HepG2 (cell line): ENCODE results near the gene C9orf43. TPM values are rescaled to one million over a fixed set of nuclear protein-coding genes. Genes with fewer than 3 reads are reported as not detected.

Source experiments
- CHD4 ChIP-seq: fragments of 200-600 bp; sonication (generic); IDR thresholded peaks from 2 replicates; pipeline ENCODE4 v1.7.0; 2017; ENCODE audit warnings: mild to moderate bottlenecking, low read length, borderline replicate concordance
- FOSL2 ChIP-seq: sonication (generic); formaldehyde crosslinking; IDR thresholded peaks from 2 replicates; pipeline ENCODE4 v1.4.0; 2020; ENCODE audit warnings: missing genetic modification reagents
- GATAD2A ChIP-seq: IDR thresholded peaks from 2 replicates; pipeline ENCODE4 v1.6.1; 2016
- HES4 ChIP-seq: sonication (generic); formaldehyde crosslinking; IDR thresholded peaks from 2 replicates; pipeline ENCODE4 v1.9.0; 2021; ENCODE audit warnings: mild to moderate bottlenecking, missing genetic modification reagents, borderline replicate concordance
- KLF16 ChIP-seq, 2 experiments: sonication (generic) in 1 of 2; formaldehyde crosslinking in 1 of 2; IDR thresholded peaks; 2 replicates each; pipeline versions ENCODE4 v1.6.1 to v1.8.0; 2016 to 2023; ENCODE audit warnings: missing genetic modification reagents in 2 of 2, missing compliant biosample characterization in 1 of 2
- KLF9 ChIP-seq: IDR thresholded peaks from 2 replicates; pipeline ENCODE4 v1.6.1; 2016; ENCODE audit warnings: low read depth
- MAFF ChIP-seq: IDR thresholded peaks from 2 replicates; pipeline ENCODE4 v1.6.1; 2011; ENCODE audit warnings: low read depth, low read length, improper control_type of control experiment
- PHF21A ChIP-seq: sonication (generic); formaldehyde crosslinking; IDR thresholded peaks from 2 replicates; pipeline ENCODE4 v1.5.0; 2020; ENCODE audit warnings: mild to moderate bottlenecking, missing genetic modification reagents
- PPARG ChIP-seq: conservative IDR thresholded peaks from 2 replicates; pipeline ENCODE4 v1.6.1; 2016; ENCODE audit warnings: missing biosample characterization, missing genetic modification reagents
- RCOR2 ChIP-seq: IDR thresholded peaks from 2 replicates; pipeline ENCODE4 v1.6.1; 2016; ENCODE audit warnings: missing biosample characterization, missing genetic modification reagents
- TARDBP ChIP-seq: sonication (generic); formaldehyde crosslinking; IDR thresholded peaks from 2 replicates; pipeline ENCODE4 v1.8.0; 2022; ENCODE audit warnings: mild to moderate bottlenecking, missing genetic modification reagents
- ZC3H13 ChIP-seq: sonication (generic); formaldehyde crosslinking; IDR thresholded peaks from 2 replicates; pipeline ENCODE4 v1.8.1; 2023; ENCODE audit warnings: mild to moderate bottlenecking, missing genetic modification reagents, moderate library complexity
- ZFP36L2 ChIP-seq: sonication (generic); formaldehyde crosslinking; IDR thresholded peaks from 2 replicates; pipeline ENCODE4 v1.4.0; 2020; ENCODE audit warnings: missing genetic modification reagents
- ZNF292 ChIP-seq: sonication (generic); formaldehyde crosslinking; IDR thresholded peaks from 2 replicates; pipeline ENCODE4 v1.8.1; 2022; ENCODE audit warnings: mild to moderate bottlenecking, low read depth, missing genetic modification reagents, borderline replicate concordance
- ZNF331 ChIP-seq: sonication (generic); formaldehyde crosslinking; IDR thresholded peaks from 2 replicates; pipeline ENCODE4 v1.4.0; 2020; ENCODE audit warnings: missing genetic modification reagents
- ZNF335 ChIP-seq: sonication (generic); formaldehyde crosslinking; IDR thresholded peaks from 2 replicates; pipeline ENCODE4 v1.4.0; 2020; ENCODE audit warnings: missing genetic modification reagents
- ZNF354B ChIP-seq: sonication (generic); formaldehyde crosslinking; IDR thresholded peaks from 2 replicates; pipeline ENCODE4 v1.8.0; 2022; ENCODE audit warnings: mild to moderate bottlenecking, missing genetic modification reagents
- ZNF564 ChIP-seq: sonication (generic); formaldehyde crosslinking; IDR thresholded peaks from 2 replicates; pipeline ENCODE4 v1.8.1; 2023; ENCODE audit warnings: mild to moderate bottlenecking, missing genetic modification reagents
- ZSCAN9 ChIP-seq: IDR thresholded peaks from 2 replicates; pipeline ENCODE4 v1.6.1; 2016; ENCODE audit warnings: borderline replicate concordance
- polyA plus RNA-seq, 8 experiments: library from polyadenylated mRNA; depleted of rRNA in 3 of 8; stranded (reverse) in 7 of 8; unstranded in 1 of 8; fragments of >200 nt; fragmentation: Illumina TruSeq in 4 of 8; extraction: Trizol in 4 of 8; gene quantifications; 2 replicates each; pipeline versions ENCODE4 v1.2.1 to v1.2.3, GENCODE V29; 2011 to 2016; ENCODE audit warnings: low read depth in 4 of 8, missing spikeins in 1 of 8, mixed read lengths in 1 of 8; ENCODE audit not compliant: insufficient read depth in 1 of 8
- total RNA-seq, 5 experiments: library from RNA; depleted of rRNA; stranded (reverse); fragments of >200 nt; fragmentation: Illumina TruSeq; extraction: Trizol; gene quantifications; 2 replicates each; pipeline ENCODE4 v1.2.3, GENCODE V29; 2016; ENCODE audit warnings: low read depth in 1 of 5
- TF ChIP-seq, protein P1 (sequence below): sonication (generic); formaldehyde crosslinking; IDR thresholded peaks from 2 replicates; pipeline ENCODE4 v1.4.0; 2020; ENCODE audit warnings: missing genetic modification reagents
- TF ChIP-seq, protein P2 (sequence below): IDR thresholded peaks from 2 replicates; pipeline ENCODE4 v1.4.0; 2020; ENCODE audit warnings: mild to moderate bottlenecking, missing genetic modification reagents
- TF ChIP-seq, protein P3 (sequence below): sonication (generic); formaldehyde crosslinking; conservative IDR thresholded peaks from 2 replicates; pipeline ENCODE4 v1.4.0; 2020; ENCODE audit warnings: mild to moderate bottlenecking, missing genetic modification reagents, moderate library complexity

C9orf43 gene
- total and polyA plus RNA-seq, 2 of the 13 experiments (the other 11 are each of a cell fraction or from before 2014, with no cell fraction given), result 0.24 to 0.31 TPM

DNA sequence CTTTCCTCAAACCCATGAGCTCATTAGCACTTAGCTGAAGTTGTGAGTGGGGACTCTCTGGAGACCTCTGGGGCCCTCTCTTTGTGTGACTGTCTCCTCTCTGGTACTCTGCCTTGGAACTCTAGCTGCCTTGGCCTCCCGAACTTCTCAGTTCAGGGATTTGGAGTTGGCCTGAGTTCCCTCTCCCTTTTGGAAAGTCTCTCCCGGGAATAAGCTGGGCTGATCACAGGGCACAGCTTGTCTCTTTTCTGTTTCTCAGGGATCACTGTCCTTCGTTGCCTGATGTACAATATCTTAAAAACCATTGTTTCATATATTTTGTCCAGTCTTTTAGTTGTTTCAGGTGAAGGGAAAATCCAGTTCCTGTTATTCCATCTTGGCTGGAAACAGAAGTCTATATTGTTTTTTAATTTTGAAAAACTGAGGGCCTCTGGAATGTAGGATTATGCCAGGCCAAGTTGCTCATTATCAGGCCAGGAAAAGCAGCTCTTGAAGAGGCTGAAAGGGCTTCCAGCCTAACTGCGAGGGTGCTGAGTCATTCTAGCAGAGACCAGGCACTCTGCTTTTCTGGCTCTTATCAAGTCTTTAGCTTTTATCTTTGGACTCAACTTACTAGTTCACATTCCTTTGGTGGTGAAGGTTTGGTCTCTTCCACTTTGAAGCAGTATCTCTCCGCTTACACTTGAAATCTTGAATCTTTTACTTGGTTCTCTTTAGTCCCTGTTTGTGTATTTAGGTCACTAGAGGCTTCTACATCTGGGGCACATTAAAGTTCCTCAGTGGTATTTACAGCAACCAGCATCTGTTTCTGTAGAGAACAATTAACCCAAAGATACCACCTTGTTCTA lies 44.6 kb downstream of the C9orf43 start (continued):
- TF ChIP-seq, protein P1, sequence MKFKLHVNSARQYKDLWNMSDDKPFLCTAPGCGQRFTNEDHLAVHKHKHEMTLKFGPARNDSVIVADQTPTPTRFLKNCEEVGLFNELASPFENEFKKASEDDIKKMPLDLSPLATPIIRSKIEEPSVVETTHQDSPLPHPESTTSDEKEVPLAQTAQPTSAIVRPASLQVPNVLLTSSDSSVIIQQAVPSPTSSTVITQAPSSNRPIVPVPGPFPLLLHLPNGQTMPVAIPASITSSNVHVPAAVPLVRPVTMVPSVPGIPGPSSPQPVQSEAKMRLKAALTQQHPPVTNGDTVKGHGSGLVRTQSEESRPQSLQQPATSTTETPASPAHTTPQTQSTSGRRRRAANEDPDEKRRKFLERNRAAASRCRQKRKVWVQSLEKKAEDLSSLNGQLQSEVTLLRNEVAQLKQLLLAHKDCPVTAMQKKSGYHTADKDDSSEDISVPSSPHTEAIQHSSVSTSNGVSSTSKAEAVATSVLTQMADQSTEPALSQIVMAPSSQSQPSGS (CRISPR knock-in tag), result no peak
- TF ChIP-seq ZNF292 (CRISPR knock-in tag) (0 out of 2 replicates have a peak, but pooled peaks have one; percentile 23), KLF16 (CRISPR knock-in tag; IDR thresholded peaks at IDR 0.05) (no peak), PHF21A (CRISPR knock-in tag) (0 out of 2 replicates have a peak, but pooled peaks have one; percentile 27), RCOR2 (0 out of 2 replicates have a peak, but pooled peaks have one; percentile 29), KLF9 (CRISPR knock-in tag) (no peak), ZNF354B (no peak), GATAD2A (CRISPR knock-in tag) (peak; percentile 59; the same call in 1 of the 2 replicates), FOSL2 (CRISPR knock-in tag) (peak; percentile 80), ZC3H13 (CRISPR knock-in tag) (no peak), HES4 (no peak), ZNF564 (CRISPR knock-in tag) (no peak), MAFF (peak; percentile 56), ZNF335 (CRISPR knock-in tag) (0 out of 2 replicates have a peak, but pooled peaks have one; percentile 16), ZNF331 (CRISPR knock-in tag) (peak; percentile 52; the same call in 1 of the 2 replicates), TARDBP (CRISPR knock-in tag) (0 out of 2 replicates have a peak, but pooled peaks have one; percentile 40), CHD4 (no peak), PPARG (0 out of 2 replicates have a peak, but pooled peaks have one; percentile 26), ZSCAN9 (CRISPR knock-in tag) (no peak), ZFP36L2 (CRISPR knock-in tag) (no peak)
- TF ChIP-seq, protein P2, sequence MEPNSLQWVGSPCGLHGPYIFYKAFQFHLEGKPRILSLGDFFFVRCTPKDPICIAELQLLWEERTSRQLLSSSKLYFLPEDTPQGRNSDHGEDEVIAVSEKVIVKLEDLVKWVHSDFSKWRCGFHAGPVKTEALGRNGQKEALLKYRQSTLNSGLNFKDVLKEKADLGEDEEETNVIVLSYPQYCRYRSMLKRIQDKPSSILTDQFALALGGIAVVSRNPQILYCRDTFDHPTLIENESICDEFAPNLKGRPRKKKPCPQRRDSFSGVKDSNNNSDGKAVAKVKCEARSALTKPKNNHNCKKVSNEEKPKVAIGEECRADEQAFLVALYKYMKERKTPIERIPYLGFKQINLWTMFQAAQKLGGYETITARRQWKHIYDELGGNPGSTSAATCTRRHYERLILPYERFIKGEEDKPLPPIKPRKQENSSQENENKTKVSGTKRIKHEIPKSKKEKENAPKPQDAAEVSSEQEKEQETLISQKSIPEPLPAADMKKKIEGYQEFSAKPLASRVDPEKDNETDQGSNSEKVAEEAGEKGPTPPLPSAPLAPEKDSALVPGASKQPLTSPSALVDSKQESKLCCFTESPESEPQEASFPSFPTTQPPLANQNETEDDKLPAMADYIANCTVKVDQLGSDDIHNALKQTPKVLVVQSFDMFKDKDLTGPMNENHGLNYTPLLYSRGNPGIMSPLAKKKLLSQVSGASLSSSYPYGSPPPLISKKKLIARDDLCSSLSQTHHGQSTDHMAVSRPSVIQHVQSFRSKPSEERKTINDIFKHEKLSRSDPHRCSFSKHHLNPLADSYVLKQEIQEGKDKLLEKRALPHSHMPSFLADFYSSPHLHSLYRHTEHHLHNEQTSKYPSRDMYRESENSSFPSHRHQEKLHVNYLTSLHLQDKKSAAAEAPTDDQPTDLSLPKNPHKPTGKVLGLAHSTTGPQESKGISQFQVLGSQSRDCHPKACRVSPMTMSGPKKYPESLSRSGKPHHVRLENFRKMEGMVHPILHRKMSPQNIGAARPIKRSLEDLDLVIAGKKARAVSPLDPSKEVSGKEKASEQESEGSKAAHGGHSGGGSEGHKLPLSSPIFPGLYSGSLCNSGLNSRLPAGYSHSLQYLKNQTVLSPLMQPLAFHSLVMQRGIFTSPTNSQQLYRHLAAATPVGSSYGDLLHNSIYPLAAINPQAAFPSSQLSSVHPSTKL, result peak; percentile 62
- TF ChIP-seq, protein P3, sequence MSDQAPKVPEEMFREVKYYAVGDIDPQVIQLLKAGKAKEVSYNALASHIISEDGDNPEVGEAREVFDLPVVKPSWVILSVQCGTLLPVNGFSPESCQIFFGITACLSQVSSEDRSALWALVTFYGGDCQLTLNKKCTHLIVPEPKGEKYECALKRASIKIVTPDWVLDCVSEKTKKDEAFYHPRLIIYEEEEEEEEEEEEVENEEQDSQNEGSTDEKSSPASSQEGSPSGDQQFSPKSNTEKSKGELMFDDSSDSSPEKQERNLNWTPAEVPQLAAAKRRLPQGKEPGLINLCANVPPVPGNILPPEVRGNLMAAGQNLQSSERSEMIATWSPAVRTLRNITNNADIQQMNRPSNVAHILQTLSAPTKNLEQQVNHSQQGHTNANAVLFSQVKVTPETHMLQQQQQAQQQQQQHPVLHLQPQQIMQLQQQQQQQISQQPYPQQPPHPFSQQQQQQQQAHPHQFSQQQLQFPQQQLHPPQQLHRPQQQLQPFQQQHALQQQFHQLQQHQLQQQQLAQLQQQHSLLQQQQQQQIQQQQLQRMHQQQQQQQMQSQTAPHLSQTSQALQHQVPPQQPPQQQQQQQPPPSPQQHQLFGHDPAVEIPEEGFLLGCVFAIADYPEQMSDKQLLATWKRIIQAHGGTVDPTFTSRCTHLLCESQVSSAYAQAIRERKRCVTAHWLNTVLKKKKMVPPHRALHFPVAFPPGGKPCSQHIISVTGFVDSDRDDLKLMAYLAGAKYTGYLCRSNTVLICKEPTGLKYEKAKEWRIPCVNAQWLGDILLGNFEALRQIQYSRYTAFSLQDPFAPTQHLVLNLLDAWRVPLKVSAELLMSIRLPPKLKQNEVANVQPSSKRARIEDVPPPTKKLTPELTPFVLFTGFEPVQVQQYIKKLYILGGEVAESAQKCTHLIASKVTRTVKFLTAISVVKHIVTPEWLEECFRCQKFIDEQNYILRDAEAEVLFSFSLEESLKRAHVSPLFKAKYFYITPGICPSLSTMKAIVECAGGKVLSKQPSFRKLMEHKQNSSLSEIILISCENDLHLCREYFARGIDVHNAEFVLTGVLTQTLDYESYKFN, result 0 out of 2 replicates have a peak, but pooled peaks have one; percentile 43
